ENCODE measurements around the gene DENND4B.

- TF ChIP-seq CTCF (conservative IDR thresholded peaks at IDR 0.05) = no peak
- no peak for TF ChIP-seq EZH2 (IDR thresholded peaks at IDR 0.05; ENCODE audit: low read depth)
Observed at GRCh38 chr1:153921803-153922075, 24.8 kb downstream of the DENND4B start.
